Measurements from ENCODE around the gene DLX2.
"Not testable (repeated sequence)": the region's sequence is repeated elsewhere in the genome, so short reads cannot be mapped to it uniquely, and the experiment has no call there.

The DLX2 gene

GRCh38 chr2:172102391-172103359 lies at the start of gene DLX2:
DLX2 (minus strand) TSS chr2:172102900; CDS start chr2:172102538, 362 bp downstream.
- no peak for FAIRE-seq

GRCh38 chr2:172147944-172148650 lies 45.4 kb upstream of the DLX2 start:
- FAIRE-seq, result no peak

- no peak for FAIRE-seq
Measured at GRCh38 chr2:172143817-172144216, 41.1 kb upstream of the DLX2 start.

GRCh38 chr2:172138727-172139126 lies 36.0 kb upstream of the DLX2 start:
- FAIRE-seq, result not testable (repeated sequence)

- FAIRE-seq, result no peak
Measured at GRCh38 chr2:172137943-172138342, 35.2 kb upstream of the DLX2 start.

GRCh38 chr2:172137109-172137508 lies 34.4 kb upstream of the DLX2 start:
- FAIRE-seq, result no peak

GRCh38 chr2:172135446-172135845 lies 32.7 kb upstream of the DLX2 start:
- no peak for FAIRE-seq

GRCh38 chr2:172134270-172134669 lies 31.6 kb upstream of the DLX2 start:
- no peak for FAIRE-seq

- FAIRE-seq, result no peak
Measured at GRCh38 chr2:172131713-172132555, 29.2 kb upstream of the DLX2 start.

- no peak for FAIRE-seq
Measured at GRCh38 chr2:172129404-172129803, 26.7 kb upstream of the DLX2 start.

GRCh38 chr2:172128484-172128883 lies 25.8 kb upstream of the DLX2 start:
- peak; percentile 18 for FAIRE-seq

GRCh38 chr2:172120118-172120517 lies 17.4 kb upstream of the DLX2 start:
- no peak for FAIRE-seq

GRCh38 chr2:172119089-172119488 lies 16.4 kb upstream of the DLX2 start:
- FAIRE-seq, result no peak

GRCh38 chr2:172116107-172116506 lies 13.4 kb upstream of the DLX2 start:
- no peak for FAIRE-seq

GRCh38 chr2:172114579-172114978 lies 11.9 kb upstream of the DLX2 start:
- FAIRE-seq, result no peak

- not testable (repeated sequence) for FAIRE-seq
Measured at GRCh38 chr2:172114176-172114575, 11.5 kb upstream of the DLX2 start.

- FAIRE-seq, result no peak
Measured at GRCh38 chr2:172113617-172114016, 10.9 kb upstream of the DLX2 start.

- no peak for FAIRE-seq
Measured at GRCh38 chr2:172109988-172110811, 7.5 kb upstream of the DLX2 start.

GRCh38 chr2:172109256-172109987 lies 6.7 kb upstream of the DLX2 start:
- FAIRE-seq, result no peak

- FAIRE-seq, result no peak
Measured at GRCh38 chr2:172108587-172108930, 5.9 kb upstream of the DLX2 start.
